GM12865 (cell line): ENCODE results near the gene MBNL1.
"Not testable (repeated sequence)": the region's sequence is repeated elsewhere in the genome, so short reads cannot be mapped to it uniquely, and the experiment has no call there.

Experiments used
- DNase-seq: peaks from one replicate; pipeline ENCODE4 v3.0.0; 2010; ENCODE audit warnings: low read depth
- H3K4me3 ChIP-seq: 2 replicates; pipeline ENCODE4 v1.5.1; 2011; ENCODE audit warnings: mild to moderate bottlenecking, low read depth, low read length, control low read depth
- CTCF ChIP-seq: IDR thresholded peaks from 2 replicates; pipeline ENCODE4 v1.5.1; 2011; ENCODE audit warnings: low read length, control low read depth, low read depth, inconsistent platforms; ENCODE audit not compliant: insufficient read depth; ENCODE audit errors: missing control alignments

The MBNL1 gene

GRCh38 chr3:152434142-152434541, 165.4 kb downstream of the MBNL1 start:
- no peak for TF ChIP-seq CTCF
- no peak overlapping the region for H3K4me3 ChIP-seq
- no peak for DNase-seq

- not testable (repeated sequence) for DNase-seq
Observed at GRCh38 chr3:152435210-152435609, 166.5 kb downstream of the MBNL1 start.

GRCh38 chr3:152436707-152437590, 168.2 kb downstream of the MBNL1 start:
- no peak for TF ChIP-seq CTCF
- no peak overlapping the region for H3K4me3 ChIP-seq
- no peak for DNase-seq

More at GRCh38 chr3:152435210-152435609, 166.5 kb downstream of the MBNL1 start:
- not testable (repeated sequence) for H3K4me3 ChIP-seq

- no peak for DNase-seq
- no peak overlapping the region for H3K4me3 ChIP-seq
- TF ChIP-seq CTCF = no peak
Observed at GRCh38 chr3:152438181-152438580, 169.5 kb downstream of the MBNL1 start.

GRCh38 chr3:152438706-152439105, 170.0 kb downstream of the MBNL1 start:
- H3K4me3 ChIP-seq = no peak overlapping the region
- TF ChIP-seq CTCF = no peak
- DNase-seq = no peak

- H3K4me3 ChIP-seq, DNase-seq: not testable (repeated sequence)
Observed at GRCh38 chr3:152440243-152440642, 171.5 kb downstream of the MBNL1 start.

- TF ChIP-seq CTCF = no peak
- peak; percentile 37 for DNase-seq
- no peak overlapping the region for H3K4me3 ChIP-seq
Observed at GRCh38 chr3:152443212-152444023, 174.7 kb downstream of the MBNL1 start.
